H1 (cell line): ENCODE data around the gene ABCA9. TPM values are rescaled to one million over a fixed set of nuclear protein-coding genes. Genes with fewer than 3 reads are reported as not detected.

Experiments used
- CTCF ChIA-PET: fragments of 300-600 bp; sonication (Branson Sonifier 250); formaldehyde crosslinking; loops from one replicate; lab custom pipeline; 2021; ENCODE audit not compliant: partially characterized antibody; lab: Charles Lee
- POLR2A ChIA-PET: fragments of 300-600 bp; sonication (Branson Sonifier 250); formaldehyde crosslinking; loops from one replicate; lab custom pipeline; 2021; ENCODE audit warnings: inconsistent platforms; ENCODE audit not compliant: partially characterized antibody; lab: Charles Lee
- DNase-seq, 2 experiments: peaks; one replicate each; pipeline versions ENCODE4 v3.0.0 to v3.0.0-alpha.2; 2010 to 2022; ENCODE audit warnings: low spot score in 2 of 2, low read depth in 1 of 2, mixed read lengths in 1 of 2
- FAIRE-seq: peaks from 2 replicates; lab custom pipeline; 2011; peaks lifted over from hg19 to GRCh38; lab: Jason Lieb, UNC
- H2AFZ ChIP-seq: 2 replicates; pipeline ENCODE4 v1.8.1; 2012; ENCODE audit warnings: low read length, inconsistent platforms
- H2AK5ac ChIP-seq: 2 replicates; pipeline ENCODE4 v1.6.1; 2013; ENCODE audit warnings: low read depth, low read length
- H2BK120ac ChIP-seq: replicated peaks from 2 replicates; pipeline ENCODE3; 2013; ENCODE audit warnings: low read depth, low read length, inconsistent platforms
- H2BK12ac ChIP-seq: 2 replicates; pipeline ENCODE4 v1.6.1; 2013; ENCODE audit warnings: low read depth, low read length
- H2BK15ac ChIP-seq: 2 replicates; pipeline ENCODE4 v1.6.1; 2013; ENCODE audit warnings: low read length
- H2BK20ac ChIP-seq: 2 replicates; pipeline ENCODE4 v1.6.1; 2013; ENCODE audit warnings: low read length
- H2BK5ac ChIP-seq: 2 replicates; pipeline ENCODE4 v1.6.1; 2013; ENCODE audit warnings: low read depth, low read length
- H3K14ac ChIP-seq: 2 replicates; pipeline ENCODE4 v1.6.1; 2013; ENCODE audit warnings: inconsistent platforms; ENCODE audit not compliant: insufficient read length
- H3K18ac ChIP-seq: 2 replicates; pipeline ENCODE4 v1.6.1; 2013; ENCODE audit warnings: low read length; ENCODE audit errors: extremely low read depth
- H3K23ac ChIP-seq: 2 replicates; pipeline ENCODE4 v1.6.1; 2013; ENCODE audit warnings: inconsistent platforms; ENCODE audit not compliant: insufficient read length
- H3K23me2 ChIP-seq: 2 replicates; pipeline ENCODE4 v1.6.1; 2013; ENCODE audit warnings: low read depth, low read length
- H3K27ac ChIP-seq: 2 replicates; pipeline ENCODE4 v1.6.1; 2011; ENCODE audit warnings: low read depth, low read length, inconsistent platforms
- H3K27me3 ChIP-seq, 4 experiments: replicated peaks in 1 of 4; 1 replicate in 1 of 4; 2 replicates in 3 of 4; pipeline versions ENCODE4 v1.6.1 to v1.8.1; 2011 to 2013; ENCODE audit warnings: low read length in 3 of 4, mild to moderate bottlenecking in 3 of 4, inconsistent platforms in 2 of 4, mixed read lengths in 2 of 4, moderate library complexity in 1 of 4; ENCODE audit not compliant: control insufficient read depth in 3 of 4, insufficient read depth in 3 of 4; ENCODE audit errors: extremely low read depth in 1 of 4
- H3K36me3 ChIP-seq, 4 experiments: 2 replicates each; pipeline versions ENCODE4 v1.6.1 to v1.8.1; 2011 to 2013; ENCODE audit warnings: mild to moderate bottlenecking in 4 of 4, low read length in 3 of 4, moderate library complexity in 2 of 4, control low read depth in 1 of 4, inconsistent platforms in 1 of 4; ENCODE audit not compliant: insufficient read depth in 4 of 4, control insufficient read depth in 2 of 4
- H3K4ac ChIP-seq: replicated peaks from 2 replicates; pipeline ENCODE3; 2013; ENCODE audit warnings: low read length, low read depth, mixed read lengths, inconsistent platforms; ENCODE audit not compliant: insufficient read length
- H3K4me1 ChIP-seq, 4 experiments: replicated peaks in 1 of 4; 1 replicate in 1 of 4; 2 replicates in 3 of 4; pipeline versions ENCODE4 v1.6.1 to v1.8.1; 2011 to 2013; ENCODE audit warnings: low read length in 3 of 4, inconsistent platforms in 2 of 4, mixed read lengths in 1 of 4; ENCODE audit not compliant: insufficient read depth in 4 of 4, control insufficient read depth in 3 of 4
- H3K4me2 ChIP-seq, 2 experiments: 2 replicates each; pipeline versions ENCODE4 v1.6.1 to v1.8.1; 2011 to 2013; ENCODE audit warnings: low read depth in 2 of 2, low read length in 2 of 2, control low read depth in 1 of 2, inconsistent platforms in 1 of 2, mild to moderate bottlenecking in 1 of 2; ENCODE audit not compliant: insufficient read depth in 1 of 2
- H3K4me3 ChIP-seq, 4 experiments: fragments of 200-600, 300-600 bp in 1 of 4; sonication (generic), shearing (Covaris generic), sonication (Bioruptor Twin) in 1 of 4; 2 replicates each; pipeline versions ENCODE4 v1.5.1 to v1.8.1; 2011 to 2016; ENCODE audit warnings: low read length in 4 of 4, low read depth in 3 of 4, control low read depth in 2 of 4, inconsistent platforms in 2 of 4, mild to moderate bottlenecking in 2 of 4, mixed read lengths in 1 of 4, moderate library complexity in 1 of 4; ENCODE audit not compliant: insufficient read depth in 2 of 4; ENCODE audit errors: extremely low read depth in 1 of 4
- H3K56ac ChIP-seq: replicated peaks from 2 replicates; pipeline ENCODE3; 2013; ENCODE audit warnings: low read depth, mild to moderate bottlenecking, mixed read lengths, low read length, inconsistent platforms; ENCODE audit not compliant: insufficient read length
- H3K79me1 ChIP-seq: 2 replicates; pipeline ENCODE4 v1.6.1; 2013; ENCODE audit warnings: low read depth, low read length, control low read depth
- H3K79me2 ChIP-seq, 2 experiments: 2 replicates each; pipeline versions ENCODE4 v1.6.1 to v1.8.1; 2012 to 2013; ENCODE audit warnings: low read length in 2 of 2, mild to moderate bottlenecking in 2 of 2, inconsistent platforms in 1 of 2; ENCODE audit not compliant: insufficient read depth in 2 of 2, control insufficient read depth in 1 of 2
- H3K9ac ChIP-seq, 4 experiments: replicated peaks in 1 of 4; 1 replicate in 1 of 4; 2 replicates in 3 of 4; pipeline versions ENCODE4 v1.6.1 to v1.8.1; 2011 to 2013; ENCODE audit warnings: low read depth in 3 of 4, low read length in 3 of 4, control low read depth in 2 of 4, mild to moderate bottlenecking in 2 of 4, moderate library complexity in 2 of 4, inconsistent platforms in 1 of 4; ENCODE audit errors: extremely low read depth in 1 of 4
- H3K9me3 ChIP-seq, 2 experiments: 2 replicates each; pipeline versions ENCODE4 v1.6.1 to v1.8.1; 2012 to 2013; ENCODE audit warnings: mild to moderate bottlenecking in 2 of 2, moderate library complexity in 2 of 2, control low read depth in 1 of 2, inconsistent platforms in 1 of 2, low read depth in 1 of 2, low read length in 1 of 2, mixed read lengths in 1 of 2; ENCODE audit not compliant: insufficient read depth in 2 of 2
- H4K20me1 ChIP-seq, 2 experiments: replicated peaks in 1 of 2; 2 replicates each; pipeline versions ENCODE3 to v1.8.1; 2011 to 2013; ENCODE audit warnings: inconsistent platforms in 2 of 2, low read length in 2 of 2, mild to moderate bottlenecking in 1 of 2; ENCODE audit not compliant: insufficient read depth in 2 of 2, control insufficient read depth in 1 of 2
- H4K5ac ChIP-seq: 2 replicates; pipeline ENCODE4 v1.6.1; 2013; ENCODE audit warnings: low read length, low read depth, mixed read lengths, inconsistent platforms; ENCODE audit not compliant: insufficient read length
- H4K8ac ChIP-seq: 2 replicates; pipeline ENCODE4 v1.8.0; 2013; ENCODE audit warnings: mild to moderate bottlenecking, moderate library complexity, low read length, inconsistent platforms; ENCODE audit not compliant: insufficient read depth; ENCODE audit errors: extremely low read depth
- H4K91ac ChIP-seq: replicated peaks from 2 replicates; pipeline ENCODE3; 2013; ENCODE audit warnings: low read length, mixed read lengths, inconsistent platforms; ENCODE audit not compliant: insufficient read length
- ATF2 ChIP-seq: IDR thresholded peaks from 2 replicates; pipeline ENCODE4 v1.6.1; 2012; ENCODE audit warnings: low read length, inconsistent platforms
- CHD1 ChIP-seq: IDR thresholded peaks from 2 replicates; pipeline ENCODE4 v1.6.1; 2012; ENCODE audit warnings: low read depth, low read length, improper control_type of control experiment
- EP300 ChIP-seq, 2 experiments: IDR thresholded peaks; 1 replicate in 1 of 2; 2 replicates in 1 of 2; pipeline ENCODE4 v1.6.1; 2011 to 2012; ENCODE audit warnings: low read depth in 2 of 2, low read length in 2 of 2, mild to moderate bottlenecking in 2 of 2, borderline replicate concordance in 1 of 2, inconsistent platforms in 1 of 2, moderate library complexity in 1 of 2
- FOSL1 ChIP-seq: IDR thresholded peaks from 2 replicates; pipeline ENCODE4 v1.6.1; 2011; ENCODE audit warnings: mild to moderate bottlenecking, low read depth, low read length, moderate library complexity; ENCODE audit not compliant: insufficient read depth
- HDAC2 ChIP-seq, 2 experiments: fragments of 300-600 bp in 1 of 2; sonication (generic) in 1 of 2; IDR thresholded peaks; 2 replicates each; pipeline ENCODE4 v1.6.1; 2011 to 2012; ENCODE audit warnings: low read depth in 2 of 2, low read length in 2 of 2, mild to moderate bottlenecking in 2 of 2, moderate library complexity in 2 of 2, borderline replicate concordance in 1 of 2, inconsistent platforms in 1 of 2
- MAX ChIP-seq: IDR thresholded peaks from 2 replicates; pipeline ENCODE4 v1.6.1; 2012; ENCODE audit warnings: inconsistent platforms
- RAD21 ChIP-seq, 2 experiments: IDR thresholded peaks in 1 of 2; conservative IDR thresholded peaks in 1 of 2; 2 replicates each; pipeline ENCODE4 v1.6.1; 2011; ENCODE audit warnings: low read depth in 2 of 2, low read length in 2 of 2, improper control_type of control experiment in 1 of 2, inconsistent platforms in 1 of 2, mild to moderate bottlenecking in 1 of 2, moderate library complexity in 1 of 2
- SIRT6 ChIP-seq: IDR thresholded peaks from one replicate; pipeline ENCODE4 v1.7.1; 2012; ENCODE audit warnings: low read length, inconsistent platforms
- SUZ12 ChIP-seq: fragments of 200-600 bp; sonication (generic); IDR thresholded peaks from 2 replicates; pipeline ENCODE4 v1.6.1; 2012; ENCODE audit warnings: mild to moderate bottlenecking, inconsistent platforms, low read length, moderate library complexity, mixed read lengths
- USF2 ChIP-seq: IDR thresholded peaks from 2 replicates; pipeline ENCODE4 v1.6.1; 2011; ENCODE audit warnings: low read length, improper control_type of control experiment
- WGBS, 2 experiments: shearing (Covaris generic) in 1 of 2; methylation state at CpG; one replicate each; pipeline versions ENCODE4 v1.1.6 to v1.1.7; 2013 to 2015; ENCODE audit warnings: low lambda C conversion rate in 2 of 2, mixed read lengths in 2 of 2, inconsistent platforms in 1 of 2, low coverage in 1 of 2, missing lambda C conversion rate in 1 of 2; ENCODE audit not compliant: insufficient replicate concordance in 2 of 2, insufficient coverage in 1 of 2, insufficient read length in 1 of 2; ENCODE audit errors: extremely low coverage in 1 of 2, missing lambda C conversion rate in 1 of 2; 5-methylcytosine and 5-hydroxymethylcytosine counted together
- polyA plus RNA-seq, 7 experiments: library from polyadenylated mRNA; depleted of rRNA in 3 of 7; stranded (reverse) in 5 of 7; unstranded in 2 of 7; fragments of >200 nt in 5 of 7; fragments of 200-250 nt in 2 of 7; gene quantifications; 1 replicate in 5 of 7; 2 replicates in 1 of 7; 4 replicates in 1 of 7; pipeline versions ENCODE4 v1.2.1 to v1.2.3, GENCODE V29; 2011 to 2013; ENCODE audit warnings: missing spikeins in 2 of 7, mixed read lengths in 2 of 7
- total RNA-seq: library from RNA; stranded (reverse); fragmentation: NEBNext Ultra II Directional; extraction: Animal tissue kit (Norgen Biotek cat#: 25700); gene quantifications from 2 replicates; pipeline ENCODE4 v1.2.1, GENCODE V29; 2021

Gene ABCA9
- total and polyA plus RNA-seq, 2 of the 8 experiments (the other 6 are each of a cell fraction or from before 2014, with no cell fraction given), result not detected

GRCh38 chr17:69009930-69010329 is 50.8 kb downstream of the ABCA9 start:
- CTCF ChIA-PET, result no interaction called here
- TF ChIP-seq USF2 (no peak), HDAC2 (IDR thresholded peaks at IDR 0.05; ENCODE audit: borderline replicate concordance in 1 of 2, low read depth in 2 of 2, low read length in 2 of 2) (no peak), RAD21 (IDR thresholded peaks at IDR 0.05 in 1 of 2, conservative IDR thresholded peaks at IDR 0.05 in 1 of 2; ENCODE audit: low read depth in 2 of 2, low read length in 2 of 2) (no peak), EP300 (IDR thresholded peaks at IDR 0.05; ENCODE audit: borderline replicate concordance in 1 of 2, low read depth in 2 of 2, low read length in 2 of 2) (no peak), SIRT6 (no peak), MAX (no peak), SUZ12 (no peak), ATF2 (no peak), CHD1 (no peak), FOSL1 (no peak)

More at GRCh38 chr17:69009930-69010329, 50.8 kb downstream of the ABCA9 start:
- no peak overlapping the region for H3K4me2 ChIP-seq
- DNase-seq (no peak), FAIRE-seq (no peak)
- no peak overlapping the region for H4K91ac ChIP-seq
- no peak overlapping the region for H2AFZ ChIP-seq
- H3K36me3 ChIP-seq, result no peaks in the 10 kb centered on the region; a peak in 1 of 8 replicates
- WGBS, 2 experiments, result 86% methylated on average over 3 of the region's 3 CpGs; no CpG with 5 or more reads in 1 of the 2 experiments
- no peak overlapping the region for H2BK15ac ChIP-seq
- H3K18ac ChIP-seq, result no peak overlapping the region
- no peak overlapping the region for H2BK12ac ChIP-seq
- H3K79me2 ChIP-seq, result no peaks in the 10 kb centered on the region
- POLR2A ChIA-PET, result no interaction called here
- H4K8ac ChIP-seq, result no peak overlapping the region
- no peak overlapping the region for H3K4ac ChIP-seq
- no peak overlapping the region for H3K23ac ChIP-seq
- H3K9me3 ChIP-seq, result no peaks in the 10 kb centered on the region
- no peak overlapping the region for H2AK5ac ChIP-seq
- peaks cover 0 to 5% (median 0%) of the 10 kb centered on the region in 4 experiments; a peak in 1 of 7 replicates for H3K4me1 ChIP-seq
- no peak overlapping the region for H4K5ac ChIP-seq
- no peaks in the 10 kb centered on the region for H3K79me1 ChIP-seq
- no peaks in the 10 kb centered on the region for H4K20me1 ChIP-seq
- H3K56ac ChIP-seq, result no peak overlapping the region
- H3K9ac ChIP-seq, result no peak overlapping the region
- no peaks in the 10 kb centered on the region for H3K27me3 ChIP-seq
- no peak overlapping the region for H2BK120ac ChIP-seq
- no peak overlapping the region for H3K27ac ChIP-seq
- H3K4me3 ChIP-seq, result no peak overlapping the region
- H2BK5ac ChIP-seq, result no peak overlapping the region
- no peak overlapping the region for H3K14ac ChIP-seq
- H3K23me2 ChIP-seq, result no peaks in the 10 kb centered on the region
- H2BK20ac ChIP-seq, result no peak overlapping the region
